GM12878 (cell line): ENCODE measurements around the gene TIMM10. TPM values are rescaled to one million over a fixed set of nuclear protein-coding genes. Genes with fewer than 3 reads are reported as not detected.

Experiments used
- ATAC-seq: fragments of 200-7000 bp; cut with Tn5 transposase; 3 replicates; pipeline ENCODE4 v1.9.1; 2020; ENCODE audit warnings: mild to moderate bottlenecking, moderate library complexity
- BruUV-seq: library from RNA; stranded (reverse); fragments of 400-500 nt; replicated peaks from 2 replicates; lab custom pipeline; 2021; lab: Mats Ljungman, UMichigan
- CTCF ChIA-PET: fragments of 300-600 bp; sonication (Branson Sonifier 250); formaldehyde crosslinking; extraction: SDS; loops from one replicate; lab custom pipeline; 2021; ENCODE audit warnings: inconsistent platforms; lab: Yijun Ruan, JAX
- POLR2A ChIA-PET: fragments of 350-600 bp; formaldehyde crosslinking; extraction: SDS; loops from one replicate; lab custom pipeline; 2021; ENCODE audit warnings: inconsistent platforms; lab: Charles Lee
- RAD21 ChIA-PET: fragments of 300-600 bp; sonication (Branson Sonifier 250); formaldehyde crosslinking; loops from one replicate; lab custom pipeline; 2023; ENCODE audit warnings: antibody characterized with exemption; ENCODE audit not compliant: unreplicated experiment; lab: Charles Lee
- SMC1A ChIA-PET: fragments of 300-600 bp; sonication (Branson Sonifier 250); formaldehyde crosslinking; loops from one replicate; lab custom pipeline; 2023; ENCODE audit not compliant: unreplicated experiment, uncharacterized antibody; lab: Charles Lee
- DNase-seq: peaks from one replicate; pipeline ENCODE4 v3.0.0-alpha.2; 2011; ENCODE audit warnings: low read depth, low spot score
- FAIRE-seq: peaks from 3 replicates; lab custom pipeline; 2011; peaks lifted over from hg19 to GRCh38; lab: Jason Lieb, UNC
- H2AFZ ChIP-seq: 2 replicates; pipeline ENCODE4 v1.6.0; 2011; ENCODE audit warnings: low read depth, low read length, control low read depth; ENCODE audit not compliant: control insufficient read depth
- H3K27ac ChIP-seq: 2 replicates; pipeline ENCODE4 v1.5.1; 2011; ENCODE audit warnings: control low read depth; ENCODE audit not compliant: control insufficient read depth, insufficient read depth
- H3K27me3 ChIP-seq, 2 experiments: replicated peaks in 1 of 2; 2 replicates each; pipeline versions ENCODE4 v1.6.0 to v1.6.1; 2011; ENCODE audit warnings: low read length in 1 of 2; ENCODE audit not compliant: control insufficient read depth in 2 of 2, insufficient read depth in 2 of 2
- H3K36me3 ChIP-seq, 2 experiments: 2 replicates each; pipeline ENCODE4 v1.5.1; 2011; ENCODE audit warnings: low read length in 1 of 2; ENCODE audit not compliant: control insufficient read depth in 2 of 2, insufficient read depth in 2 of 2
- H3K4me1 ChIP-seq: 2 replicates; pipeline ENCODE4 v1.6.1; 2011; ENCODE audit warnings: mild to moderate bottlenecking, low read length, moderate library complexity, mixed read lengths; ENCODE audit not compliant: control insufficient read depth, insufficient read depth
- H3K4me2 ChIP-seq: 2 replicates; pipeline ENCODE4 v1.6.0; 2011; ENCODE audit warnings: control low read depth; ENCODE audit not compliant: control insufficient read depth, insufficient read depth
- H3K4me3 ChIP-seq: fragments of 200-600 bp; sonication (generic); 2 replicates; pipeline ENCODE4 v1.5.1; 2016
- H3K79me2 ChIP-seq: 2 replicates; pipeline ENCODE4 v1.6.0; 2011; ENCODE audit warnings: low read length; ENCODE audit not compliant: control insufficient read depth, insufficient read depth
- H3K9ac ChIP-seq: 2 replicates; pipeline ENCODE4 v1.8.0; 2011; ENCODE audit warnings: low read length, control low read depth, mixed read lengths; ENCODE audit not compliant: control insufficient read depth, insufficient read depth
- H3K9me3 ChIP-seq: replicated peaks from 3 replicates; pipeline ENCODE4 v1.5.1; 2011; ENCODE audit warnings: mild to moderate bottlenecking, low read length; ENCODE audit not compliant: control insufficient read depth, insufficient read depth
- H4K20me1 ChIP-seq: 2 replicates; pipeline ENCODE4 v1.6.0; 2011; ENCODE audit not compliant: control insufficient read depth, insufficient read depth
- CHD1 ChIP-seq: IDR thresholded peaks from 2 replicates; pipeline ENCODE4 v1.6.1; 2012; ENCODE audit warnings: low read depth, low read length, improper control_type of control experiment
- EED ChIP-seq: sonication (generic); IDR thresholded peaks from 2 replicates; pipeline ENCODE4 v1.6.1; 2016; ENCODE audit warnings: antibody characterized with exemption, low read depth
- HCFC1 ChIP-seq: fragments of 150-350 bp; IDR thresholded peaks from 2 replicates; pipeline ENCODE4 v1.6.1; 2014; ENCODE audit warnings: low read length
- NRF1 ChIP-seq: conservative IDR thresholded peaks from 2 replicates; pipeline ENCODE4 v1.6.1; 2011; ENCODE audit warnings: mild to moderate bottlenecking, low read depth, low read length, improper control_type of control experiment
- RAD21 ChIP-seq: IDR thresholded peaks from 2 replicates; pipeline ENCODE4 v1.6.1; 2011; ENCODE audit warnings: mild to moderate bottlenecking, low read depth, low read length, moderate library complexity; ENCODE audit not compliant: insufficient read depth
- RB1 ChIP-seq: fragments of 450-650 bp; formaldehyde crosslinking; IDR thresholded peaks from 2 replicates; pipeline ENCODE4 v1.6.1; 2017; ENCODE audit warnings: mild to moderate bottlenecking, borderline replicate concordance
- STAT3 ChIP-seq: IDR thresholded peaks from 2 replicates; pipeline ENCODE4 v1.6.1; 2011; ENCODE audit warnings: low read depth, low read length, improper control_type of control experiment
- SUZ12 ChIP-seq: fragments of 200-600 bp; sonication (generic); IDR thresholded peaks from one replicate; pipeline ENCODE4 v1.6.1; 2018; ENCODE audit warnings: antibody characterized with exemption, mild to moderate bottlenecking; ENCODE audit not compliant: unreplicated experiment
- TCF3 ChIP-seq: IDR thresholded peaks from 2 replicates; pipeline ENCODE4 v1.6.1; 2012; ENCODE audit warnings: low read depth, mild to moderate bottlenecking, low read length, borderline replicate concordance; ENCODE audit not compliant: insufficient read depth
- ZNF207 ChIP-seq: fragments of 450-650 bp; IDR thresholded peaks from 2 replicates; pipeline ENCODE4 v1.6.1; 2014; ENCODE audit warnings: antibody characterized with exemption, mild to moderate bottlenecking, borderline replicate concordance
- ZNF217 ChIP-seq: fragments of 450-650 bp; IDR thresholded peaks from 2 replicates; pipeline ENCODE4 v1.6.1; 2017; ENCODE audit warnings: antibody characterized with exemption, mild to moderate bottlenecking
- WGBS: methylation state at CpG from one replicate; pipeline ENCODE4 v1.1.6; 2016; ENCODE audit warnings: low lambda C conversion rate; ENCODE audit not compliant: insufficient replicate concordance, insufficient coverage; ENCODE audit errors: missing lambda C conversion rate; 5-methylcytosine and 5-hydroxymethylcytosine counted together
- in situ Hi-C: fragments of 300-500 bp; cut with MboI; formaldehyde crosslinking; loops from 9 replicates; pipeline ENCODE4 v1.14.3; 2018; ENCODE audit warnings: mixed read lengths
- intact Hi-C: fragments of 100-400 bp; cut with micrococcal nuclease; formaldehyde crosslinking; loops from one replicate; pipeline ENCODE4 v1.14.2; 2022; ENCODE audit not compliant: unreplicated experiment
- polyA plus RNA-seq, 11 experiments: library from polyadenylated mRNA; depleted of rRNA in 4 of 11; unstranded in 6 of 11; stranded (reverse) in 5 of 11; fragments of >200 nt; fragmentation: Nextera tagmentation in 4 of 11; fragmentation: Illumina TruSeq in 1 of 11; extraction: Ambion mirVana in 4 of 11; extraction: Trizol in 1 of 11; gene quantifications; 1 replicate in 1 of 11; 2 replicates in 10 of 11; pipeline versions ENCODE4 v1.2.1 to v1.2.3, GENCODE V29; 2011 to 2016; ENCODE audit warnings: inconsistent platforms in 2 of 11, missing spikeins in 2 of 11, low read depth in 1 of 11
- total RNA-seq, 4 experiments: library from RNA; depleted of rRNA in 3 of 4; stranded (reverse); fragments of >200 nt in 3 of 4; fragmentation: Illumina TruSeq in 1 of 4; extraction: Trizol in 1 of 4; gene quantifications; 2 replicates each; pipeline versions ENCODE4 v1.2.1 to v1.2.3, GENCODE V29; 2013 to 2021
- TF ChIP-seq, protein P1 (sequence below), 3 experiments: IDR thresholded peaks in 2 of 3; conservative IDR thresholded peaks in 1 of 3; 2 replicates each; pipeline ENCODE4 v1.5.1; 2011; ENCODE audit warnings: low read depth in 3 of 3, low read length in 3 of 3, mild to moderate bottlenecking in 3 of 3, control low read depth in 2 of 3, moderate library complexity in 2 of 3, inconsistent platforms in 1 of 3, mixed read lengths in 1 of 3; ENCODE audit not compliant: control insufficient read depth in 2 of 3, insufficient read depth in 1 of 3; ENCODE audit errors: extremely low read depth in 1 of 3
- TF ChIP-seq, protein P2 (sequence below): fragments of 450-650 bp; IDR thresholded peaks from 2 replicates; pipeline ENCODE4 v1.6.1; 2018; ENCODE audit warnings: borderline replicate concordance, mild to moderate bottlenecking; ENCODE audit not compliant: partially characterized antibody

The TIMM10 gene
- total and polyA plus RNA-seq, 10 of the 15 experiments (the other 5 are each of a cell fraction or from before 2014, with no cell fraction given) = 148 to 898 (median 206) TPM

DNA sequence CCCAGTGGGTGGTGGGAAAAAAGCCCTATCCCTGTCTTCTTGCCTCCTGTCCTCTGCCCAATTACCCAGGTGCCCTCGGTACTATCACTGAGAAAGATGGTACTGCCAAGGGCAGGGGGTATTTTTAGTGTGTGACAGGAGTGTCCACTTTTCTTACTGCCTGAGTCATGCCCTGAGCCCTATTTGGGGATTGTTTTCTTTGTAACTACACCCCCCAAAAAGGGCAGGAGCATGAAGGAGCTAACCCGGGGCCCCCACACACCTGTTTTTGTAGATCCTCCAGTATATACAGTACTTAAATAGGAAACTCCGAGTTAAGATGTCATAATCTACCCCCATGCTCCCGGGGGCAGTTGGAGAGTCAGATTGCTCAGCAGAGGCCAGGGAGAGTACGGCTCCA, 10.6 kb upstream of the TIMM10 start:
- POLR2A ChIA-PET = no interaction called here
- TF ChIP-seq, protein P1, sequence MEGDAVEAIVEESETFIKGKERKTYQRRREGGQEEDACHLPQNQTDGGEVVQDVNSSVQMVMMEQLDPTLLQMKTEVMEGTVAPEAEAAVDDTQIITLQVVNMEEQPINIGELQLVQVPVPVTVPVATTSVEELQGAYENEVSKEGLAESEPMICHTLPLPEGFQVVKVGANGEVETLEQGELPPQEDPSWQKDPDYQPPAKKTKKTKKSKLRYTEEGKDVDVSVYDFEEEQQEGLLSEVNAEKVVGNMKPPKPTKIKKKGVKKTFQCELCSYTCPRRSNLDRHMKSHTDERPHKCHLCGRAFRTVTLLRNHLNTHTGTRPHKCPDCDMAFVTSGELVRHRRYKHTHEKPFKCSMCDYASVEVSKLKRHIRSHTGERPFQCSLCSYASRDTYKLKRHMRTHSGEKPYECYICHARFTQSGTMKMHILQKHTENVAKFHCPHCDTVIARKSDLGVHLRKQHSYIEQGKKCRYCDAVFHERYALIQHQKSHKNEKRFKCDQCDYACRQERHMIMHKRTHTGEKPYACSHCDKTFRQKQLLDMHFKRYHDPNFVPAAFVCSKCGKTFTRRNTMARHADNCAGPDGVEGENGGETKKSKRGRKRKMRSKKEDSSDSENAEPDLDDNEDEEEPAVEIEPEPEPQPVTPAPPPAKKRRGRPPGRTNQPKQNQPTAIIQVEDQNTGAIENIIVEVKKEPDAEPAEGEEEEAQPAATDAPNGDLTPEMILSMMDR (IDR thresholded peaks at IDR 0.05 in 2 of 3, conservative IDR thresholded peaks at IDR 0.05 in 1 of 3; ENCODE audit: control insufficient read depth in 2 of 3, extremely low read depth in 1 of 3, insufficient read depth in 1 of 3, low read depth in 3 of 3, low read length in 3 of 3) = no peak
- TF ChIP-seq RAD21 (no peak), CHD1 (no peak), SUZ12 (no peak), ZNF217 (no peak), NRF1 (no peak), ZNF207 (no peak), STAT3 (no peak), RB1 (no peak), TCF3 (no peak), EED (no peak), HCFC1 (no peak)
- TF ChIP-seq, protein P2, sequence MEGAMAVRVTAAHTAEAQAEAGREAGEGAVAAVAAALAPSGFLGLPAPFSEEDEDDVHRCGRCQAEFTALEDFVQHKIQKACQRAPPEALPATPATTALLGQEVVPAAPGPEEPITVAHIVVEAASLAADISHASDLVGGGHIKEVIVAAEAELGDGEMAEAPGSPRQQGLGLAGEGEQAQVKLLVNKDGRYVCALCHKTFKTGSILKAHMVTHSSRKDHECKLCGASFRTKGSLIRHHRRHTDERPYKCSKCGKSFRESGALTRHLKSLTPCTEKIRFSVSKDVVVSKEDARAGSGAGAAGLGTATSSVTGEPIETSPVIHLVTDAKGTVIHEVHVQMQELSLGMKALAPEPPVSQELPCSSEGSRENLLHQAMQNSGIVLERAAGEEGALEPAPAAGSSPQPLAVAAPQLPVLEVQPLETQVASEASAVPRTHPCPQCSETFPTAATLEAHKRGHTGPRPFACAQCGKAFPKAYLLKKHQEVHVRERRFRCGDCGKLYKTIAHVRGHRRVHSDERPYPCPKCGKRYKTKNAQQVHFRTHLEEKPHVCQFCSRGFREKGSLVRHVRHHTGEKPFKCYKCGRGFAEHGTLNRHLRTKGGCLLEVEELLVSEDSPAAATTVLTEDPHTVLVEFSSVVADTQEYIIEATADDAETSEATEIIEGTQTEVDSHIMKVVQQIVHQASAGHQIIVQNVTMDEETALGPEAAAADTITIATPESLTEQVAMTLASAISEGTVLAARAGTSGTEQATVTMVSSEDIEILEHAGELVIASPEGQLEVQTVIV = no peak
- intact Hi-C loops = no loop called here
- H3K27me3 ChIP-seq = no peaks in the 10 kb centered on the region
- no peak overlapping the region for H2AFZ ChIP-seq
- DNase-seq = no peak
- ATAC-seq = no peak
- H3K9ac ChIP-seq = no peak overlapping the region
- no peak overlapping the region for H3K27ac ChIP-seq
- no peaks in the 10 kb centered on the region for H3K4me1 ChIP-seq
- SMC1A ChIA-PET = no interaction called here
- FAIRE-seq = no peak
- H3K9me3 ChIP-seq = no peaks in the 10 kb centered on the region
- no peaks in the 10 kb centered on the region; a peak in 2 of 4 replicates for H3K36me3 ChIP-seq
- H3K79me2 ChIP-seq = no peaks in the 10 kb centered on the region
- no peak overlapping the region for H3K4me2 ChIP-seq
- in situ Hi-C loops = no loop called here
- CTCF ChIA-PET = interaction anchor here (1.0 kb wide), 1 partner anchor 9 kb away, joined by 3 read pairs; no protein-coding TSS in a partner anchor
- RAD21 ChIA-PET = no interaction called here
- WGBS = 87% methylated on average over 5 of the region's 5 CpGs
- no peaks in the 10 kb centered on the region for H4K20me1 ChIP-seq
- no TSS peak for BruUV-seq
- H3K4me3 ChIP-seq = no peak overlapping the region
